ENCODE data around the gene APOA4. TPM values are rescaled to one million over a fixed set of nuclear protein-coding genes. Genes with fewer than 3 reads are reported as not detected.

APOA4 gene
- total and polyA plus RNA-seq, 2 of the 13 experiments (the other 11 are each of a cell fraction or from before 2014, with no cell fraction given), result 3.8 to 7.2 TPM

GRCh38 chr11:116826751-116827431 is 3.8 kb upstream of the APOA4 start (continued):
- TF ChIP-seq POLR2G (IDR thresholded peaks at IDR 0.05; ENCODE audit: low read depth, low read length), result peak; percentile 70
- TF ChIP-seq ZSCAN29 (CRISPR knock-in tag; conservative IDR thresholded peaks at IDR 0.05), result peak; percentile 77
- no peak; the same call in 1 of the 2 replicates for TF ChIP-seq SP2 (CRISPR knock-in tag; IDR thresholded peaks at IDR 0.05)
- TF ChIP-seq TCF7L2 (IDR thresholded peaks at IDR 0.05; ENCODE audit: low read depth, low read length), result no peak
- 0 out of 2 replicates have a peak, but pooled peaks have one; percentile 69 for TF ChIP-seq ZZZ3 (CRISPR knock-in tag; IDR thresholded peaks at IDR 0.05; ENCODE audit: borderline replicate concordance)
- TF ChIP-seq ZNF460 (CRISPR knock-in tag; IDR thresholded peaks at IDR 0.05; ENCODE audit: borderline replicate concordance), result peak; percentile 31; the same call in 1 of the 2 replicates
- no peak for TF ChIP-seq ARHGAP35 (CRISPR knock-in tag; IDR thresholded peaks at IDR 0.05; ENCODE audit: borderline replicate concordance)
- TF ChIP-seq AGO2 (optimal IDR thresholded peaks at IDR 0.05; ENCODE audit: low read depth, low read length), result no peak
- no peak for TF ChIP-seq ZNF766 (CRISPR knock-in tag; IDR thresholded peaks at IDR 0.05; ENCODE audit: borderline replicate concordance)
- TF ChIP-seq ZNF33B (CRISPR knock-in tag; IDR thresholded peaks at IDR 0.05), result no peak
- peak; percentile 86 for TF ChIP-seq ZNF878 (CRISPR knock-in tag; IDR thresholded peaks at IDR 0.05)
- TF ChIP-seq HIVEP1 (CRISPR knock-in tag; IDR thresholded peaks at IDR 0.05), result peak; percentile 85
- TF ChIP-seq EZH2 (conservative IDR thresholded peaks at IDR 0.05; ENCODE audit: low read depth, low read length), result no peak
- TF ChIP-seq HMGA1 (CRISPR knock-in tag; conservative IDR thresholded peaks at IDR 0.05), result no peak
- TF ChIP-seq IRF1 (CRISPR knock-in tag; IDR thresholded peaks at IDR 0.05; ENCODE audit: low read depth), result no peak
- 0 out of 2 replicates have a peak, but pooled peaks have one; percentile 76 for TF ChIP-seq KLF11 (CRISPR knock-in tag; IDR thresholded peaks at IDR 0.05)
- TF ChIP-seq ZNF329 (CRISPR knock-in tag; IDR thresholded peaks at IDR 0.05; ENCODE audit: low read depth), result no peak
- peak; percentile 96 for TF ChIP-seq PAXIP1 (CRISPR knock-in tag; conservative IDR thresholded peaks at IDR 0.05)
- TF ChIP-seq HNF1B (CRISPR knock-in tag; IDR thresholded peaks at IDR 0.05), result peak; percentile 88
- TF ChIP-seq TEF (CRISPR knock-in tag; IDR thresholded peaks at IDR 0.05), result no peak
- TF ChIP-seq ZNF782 (CRISPR knock-in tag; IDR thresholded peaks at IDR 0.05; ENCODE audit: borderline replicate concordance), result no peak

Data from HepG2 (cell line).